Measurements from ENCODE around the gene CAMK2D.

DNA sequence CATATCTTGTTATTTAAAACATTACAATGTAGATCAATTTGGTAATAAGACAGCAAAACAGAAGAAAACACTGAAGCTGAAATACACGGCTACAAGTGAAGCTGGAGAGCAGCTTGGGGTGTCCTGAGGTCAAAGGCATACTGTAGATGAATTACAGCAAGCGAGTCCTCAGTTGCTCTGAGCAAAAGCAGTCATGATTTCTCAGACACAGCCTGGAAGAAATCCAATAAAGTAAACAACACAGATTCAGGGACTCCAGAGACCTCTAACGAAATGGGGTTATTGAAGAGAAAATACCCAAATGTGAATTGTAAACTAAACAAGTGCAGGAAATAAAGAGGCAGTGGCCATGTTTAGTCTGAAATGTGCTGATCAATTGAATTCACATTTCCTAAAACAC, 324.4 kb downstream of the CAMK2D start:
- TF ChIP-seq EZH2 (optimal IDR thresholded peaks at IDR 0.05; ENCODE audit: low read depth, low read length), result no peak
- TF ChIP-seq, protein P1, sequence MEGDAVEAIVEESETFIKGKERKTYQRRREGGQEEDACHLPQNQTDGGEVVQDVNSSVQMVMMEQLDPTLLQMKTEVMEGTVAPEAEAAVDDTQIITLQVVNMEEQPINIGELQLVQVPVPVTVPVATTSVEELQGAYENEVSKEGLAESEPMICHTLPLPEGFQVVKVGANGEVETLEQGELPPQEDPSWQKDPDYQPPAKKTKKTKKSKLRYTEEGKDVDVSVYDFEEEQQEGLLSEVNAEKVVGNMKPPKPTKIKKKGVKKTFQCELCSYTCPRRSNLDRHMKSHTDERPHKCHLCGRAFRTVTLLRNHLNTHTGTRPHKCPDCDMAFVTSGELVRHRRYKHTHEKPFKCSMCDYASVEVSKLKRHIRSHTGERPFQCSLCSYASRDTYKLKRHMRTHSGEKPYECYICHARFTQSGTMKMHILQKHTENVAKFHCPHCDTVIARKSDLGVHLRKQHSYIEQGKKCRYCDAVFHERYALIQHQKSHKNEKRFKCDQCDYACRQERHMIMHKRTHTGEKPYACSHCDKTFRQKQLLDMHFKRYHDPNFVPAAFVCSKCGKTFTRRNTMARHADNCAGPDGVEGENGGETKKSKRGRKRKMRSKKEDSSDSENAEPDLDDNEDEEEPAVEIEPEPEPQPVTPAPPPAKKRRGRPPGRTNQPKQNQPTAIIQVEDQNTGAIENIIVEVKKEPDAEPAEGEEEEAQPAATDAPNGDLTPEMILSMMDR (IDR thresholded peaks at IDR 0.05; ENCODE audit: low read length), result no peak
